ENCODE measurements around the gene PRDM16. TPM values are rescaled to one million over a fixed set of nuclear protein-coding genes. Genes with fewer than 3 reads are reported as not detected.

PRDM16 gene
- total RNA-seq, 4 donors from 2014 or later, result 0.26 to 7.7 (median 0.35) TPM; not detected in 1

- Histone ChIP-seq H3K36me3 (no peaks in the 10 kb centered on the region), H3K4me3 (no peak overlapping the region), H3K27me3 (no peaks in the 10 kb centered on the region), H3K27ac (no peak overlapping the region), H3K4me1 (no peaks in the 10 kb centered on the region), H3K9me3 (no peaks in the 10 kb centered on the region)
- intact Hi-C loops (cut with DNase I; ENCODE audit: low total_unique reads), result no loop called here
- TF ChIP-seq, protein P1, sequence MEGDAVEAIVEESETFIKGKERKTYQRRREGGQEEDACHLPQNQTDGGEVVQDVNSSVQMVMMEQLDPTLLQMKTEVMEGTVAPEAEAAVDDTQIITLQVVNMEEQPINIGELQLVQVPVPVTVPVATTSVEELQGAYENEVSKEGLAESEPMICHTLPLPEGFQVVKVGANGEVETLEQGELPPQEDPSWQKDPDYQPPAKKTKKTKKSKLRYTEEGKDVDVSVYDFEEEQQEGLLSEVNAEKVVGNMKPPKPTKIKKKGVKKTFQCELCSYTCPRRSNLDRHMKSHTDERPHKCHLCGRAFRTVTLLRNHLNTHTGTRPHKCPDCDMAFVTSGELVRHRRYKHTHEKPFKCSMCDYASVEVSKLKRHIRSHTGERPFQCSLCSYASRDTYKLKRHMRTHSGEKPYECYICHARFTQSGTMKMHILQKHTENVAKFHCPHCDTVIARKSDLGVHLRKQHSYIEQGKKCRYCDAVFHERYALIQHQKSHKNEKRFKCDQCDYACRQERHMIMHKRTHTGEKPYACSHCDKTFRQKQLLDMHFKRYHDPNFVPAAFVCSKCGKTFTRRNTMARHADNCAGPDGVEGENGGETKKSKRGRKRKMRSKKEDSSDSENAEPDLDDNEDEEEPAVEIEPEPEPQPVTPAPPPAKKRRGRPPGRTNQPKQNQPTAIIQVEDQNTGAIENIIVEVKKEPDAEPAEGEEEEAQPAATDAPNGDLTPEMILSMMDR (IDR thresholded peaks at IDR 0.05), result no peak
- no peak for TF ChIP-seq POLR2A (IDR thresholded peaks at IDR 0.05)
- no peak for DNase-seq
These were observed 25.1 kb downstream of the PRDM16 start for GRCh38 chr1:3093898-3094626.

GRCh38 chr1:3094863-3095780 lies 26.1 kb downstream of the PRDM16 start:
- H3K4me1 ChIP-seq, result no peaks in the 10 kb centered on the region

GRCh38 chr1:3096345-3096744 lies 27.3 kb downstream of the PRDM16 start:
- Histone ChIP-seq H3K27ac (no peak overlapping the region), H3K4me3 (no peak overlapping the region), H3K9me3 (no peaks in the 10 kb centered on the region), H3K27me3 (no peaks in the 10 kb centered on the region), H3K36me3 (no peaks in the 10 kb centered on the region), H3K4me1 (no peaks in the 10 kb centered on the region)
- DNase-seq, result no peak
- intact Hi-C loops (cut with DNase I; ENCODE audit: low total_unique reads), result no loop called here
- TF ChIP-seq, protein P1 (IDR thresholded peaks at IDR 0.05), result no peak
- no peak for TF ChIP-seq POLR2A (IDR thresholded peaks at IDR 0.05)

More at GRCh38 chr1:3094863-3095780, 26.1 kb downstream of the PRDM16 start:
- TF ChIP-seq, protein P1 (IDR thresholded peaks at IDR 0.05), result no peak
- TF ChIP-seq POLR2A (IDR thresholded peaks at IDR 0.05), result no peak
- no peak overlapping the region for H3K4me3 ChIP-seq
- H3K27me3 ChIP-seq, result no peaks in the 10 kb centered on the region
- H3K9me3 ChIP-seq, result no peaks in the 10 kb centered on the region
- no peaks in the 10 kb centered on the region for H3K36me3 ChIP-seq
- H3K27ac ChIP-seq, result no peak overlapping the region
- DNase-seq, result no peak
- intact Hi-C loops (cut with DNase I; ENCODE audit: low total_unique reads), result no loop called here

- intact Hi-C loops (cut with DNase I; ENCODE audit: low total_unique reads), result no loop called here
These were observed 28.2 kb downstream of the PRDM16 start for GRCh38 chr1:3097231-3097630.

More at GRCh38 chr1:3097231-3097630, 28.2 kb downstream of the PRDM16 start:
- no peak overlapping the region for H3K4me3 ChIP-seq
- no peaks in the 10 kb centered on the region for H3K27me3 ChIP-seq
- H3K9me3 ChIP-seq, result no peaks in the 10 kb centered on the region
- TF ChIP-seq POLR2A (IDR thresholded peaks at IDR 0.05), result no peak
- TF ChIP-seq, protein P1 (IDR thresholded peaks at IDR 0.05), result no peak
- H3K36me3 ChIP-seq, result no peaks in the 10 kb centered on the region
- no peaks in the 10 kb centered on the region for H3K4me1 ChIP-seq
- no peak for DNase-seq
- no peak overlapping the region for H3K27ac ChIP-seq

Data from uterus (tissue), 4 donors.